ENCODE measurements around the gene VAV3. TPM values are rescaled to one million over a fixed set of nuclear protein-coding genes. Genes with fewer than 3 reads are reported as not detected.
"Not testable (repeated sequence)": the region's sequence is repeated elsewhere in the genome, so short reads cannot be mapped to it uniquely, and the experiment has no call there.

Gene VAV3
- total RNA-seq, 2 experiments from 2014 or later: 3.9 to 4.6 TPM

- peaks cover 12% of the 10 kb centered on the region for H3K36me3 Mint-ChIP-seq
- H3K4me3 Mint-ChIP-seq: no peak overlapping the region
- no peaks in the 10 kb centered on the region for H3K27me3 Mint-ChIP-seq
- H3K27ac Mint-ChIP-seq: no peak overlapping the region
- DNase-seq: no peak
- peaks cover 23% of the 10 kb centered on the region for H3K4me1 Mint-ChIP-seq
- peaks cover 9% of the 10 kb centered on the region for H3K9me3 Mint-ChIP-seq
Observed at GRCh38 chr1:107866870-107867269, 98.1 kb downstream of the VAV3 start.

GRCh38 chr1:107865627-107866026 lies 99.4 kb downstream of the VAV3 start:
- Mint-ChIP-seq H3K9me3 (peaks cover 15% of the 10 kb centered on the region), H3K27ac (no peak overlapping the region), H3K4me1 (peaks cover 18% of the 10 kb centered on the region), H3K4me3 (no peak overlapping the region), H3K36me3 (peaks cover 19% of the 10 kb centered on the region), H3K27me3 (no peaks in the 10 kb centered on the region)
- DNase-seq: no peak

GRCh38 chr1:107863342-107863741 lies 101.6 kb downstream of the VAV3 start:
- H3K27ac Mint-ChIP-seq: no peak overlapping the region
- peaks cover 11% of the 10 kb centered on the region for H3K9me3 Mint-ChIP-seq
- H3K4me3 Mint-ChIP-seq: no peak overlapping the region
- peaks cover 17% of the 10 kb centered on the region for H3K4me1 Mint-ChIP-seq
- peaks cover 15% of the 10 kb centered on the region for H3K36me3 Mint-ChIP-seq
- H3K27me3 Mint-ChIP-seq: no peaks in the 10 kb centered on the region
- no peak for DNase-seq

- Mint-ChIP-seq H3K4me3 (no peak overlapping the region), H3K36me3 (peaks cover 15% of the 10 kb centered on the region), H3K9me3 (peaks cover 11% of the 10 kb centered on the region), H3K27me3 (no peaks in the 10 kb centered on the region), H3K27ac (no peak overlapping the region), H3K4me1 (peaks cover 20% of the 10 kb centered on the region)
- no peak for DNase-seq
Observed at GRCh38 chr1:107862064-107862463, 102.9 kb downstream of the VAV3 start.

GRCh38 chr1:107858323-107858722 lies 106.7 kb downstream of the VAV3 start:
- Mint-ChIP-seq H3K4me1 (peaks cover 12% of the 10 kb centered on the region), H3K9me3 (peaks cover 11% of the 10 kb centered on the region), H3K27ac (no peak overlapping the region), H3K4me3 (no peak overlapping the region), H3K27me3 (no peaks in the 10 kb centered on the region), H3K36me3 (peaks cover 12% of the 10 kb centered on the region)
- no peak for DNase-seq

- Mint-ChIP-seq H3K9me3 (peaks cover 11% of the 10 kb centered on the region), H3K27ac (no peak overlapping the region), H3K4me3 (no peak overlapping the region), H3K36me3 (peaks cover 10% of the 10 kb centered on the region), H3K27me3 (no peaks in the 10 kb centered on the region), H3K4me1 (peaks cover 14% of the 10 kb centered on the region)
- no peak for DNase-seq
Observed at GRCh38 chr1:107851418-107851817, 113.6 kb downstream of the VAV3 start.

- Mint-ChIP-seq H3K4me3 (peak overlapping the region; percentile 48), H3K36me3 (peaks cover 24% of the 10 kb centered on the region), H3K4me1 (peaks cover 47% of the 10 kb centered on the region), H3K9me3 (peaks cover 14% of the 10 kb centered on the region), H3K27ac (peak overlapping the region; percentile 47)
- not testable (repeated sequence) for H3K27me3 Mint-ChIP-seq, DNase-seq
Observed at GRCh38 chr1:107844541-107845194, 120.3 kb downstream of the VAV3 start.

- peak overlapping the region; percentile 35 for H3K4me3 Mint-ChIP-seq
- peaks cover 20% of the 10 kb centered on the region for H3K36me3 Mint-ChIP-seq
- H3K4me1 Mint-ChIP-seq: peaks cover 47% of the 10 kb centered on the region
- peak overlapping the region; percentile 47 for H3K27ac Mint-ChIP-seq
- H3K27me3 Mint-ChIP-seq: no peaks in the 10 kb centered on the region
- H3K9me3 Mint-ChIP-seq: peaks cover 12% of the 10 kb centered on the region
- DNase-seq: peak; percentile 11
Observed at GRCh38 chr1:107843989-107844388, 121.0 kb downstream of the VAV3 start.

GRCh38 chr1:107842241-107842640 lies 122.7 kb downstream of the VAV3 start:
- Mint-ChIP-seq H3K27ac (peak overlapping the region; percentile 31), H3K36me3 (peaks cover 24% of the 10 kb centered on the region), H3K9me3 (peaks cover 17% of the 10 kb centered on the region), H3K4me3 (no peak overlapping the region), H3K4me1 (peaks cover 51% of the 10 kb centered on the region), H3K27me3 (no peaks in the 10 kb centered on the region)
- DNase-seq: no peak

- H3K27ac Mint-ChIP-seq: peak overlapping the region; percentile 43
- H3K36me3 Mint-ChIP-seq: peaks cover 29% of the 10 kb centered on the region
- H3K9me3 Mint-ChIP-seq: peaks cover 14% of the 10 kb centered on the region
- H3K27me3 Mint-ChIP-seq: no peaks in the 10 kb centered on the region
- H3K4me3 Mint-ChIP-seq: no peak overlapping the region
- peaks cover 61% of the 10 kb centered on the region for H3K4me1 Mint-ChIP-seq
- no peak for DNase-seq
Observed at GRCh38 chr1:107840725-107841124, 124.3 kb downstream of the VAV3 start.

- Mint-ChIP-seq H3K27ac (no peak overlapping the region), H3K27me3 (no peaks in the 10 kb centered on the region)
Observed at GRCh38 chr1:107838056-107838455, 126.9 kb downstream of the VAV3 start.

GRCh38 chr1:107835151-107835670 lies 129.8 kb downstream of the VAV3 start:
- no peak for DNase-seq
- Mint-ChIP-seq H3K36me3 (peaks cover 15% of the 10 kb centered on the region), H3K9me3 (peaks cover 10% of the 10 kb centered on the region), H3K4me3 (no peak overlapping the region), H3K4me1 (peaks cover 29% of the 10 kb centered on the region), H3K27me3 (no peaks in the 10 kb centered on the region), H3K27ac (no peak overlapping the region)

More at GRCh38 chr1:107838056-107838455, 126.9 kb downstream of the VAV3 start:
- Mint-ChIP-seq H3K4me3 (no peak overlapping the region), H3K4me1 (peaks cover 47% of the 10 kb centered on the region), H3K9me3 (peaks cover 10% of the 10 kb centered on the region), H3K36me3 (peaks cover 20% of the 10 kb centered on the region)
- no peak for DNase-seq

GRCh38 chr1:107833061-107833460 lies 131.9 kb downstream of the VAV3 start:
- H3K4me1 Mint-ChIP-seq: peaks cover 46% of the 10 kb centered on the region
- no peaks in the 10 kb centered on the region for H3K27me3 Mint-ChIP-seq
- H3K9me3 Mint-ChIP-seq: peaks cover 13% of the 10 kb centered on the region
- H3K36me3 Mint-ChIP-seq: peaks cover 15% of the 10 kb centered on the region
- H3K27ac Mint-ChIP-seq: no peak overlapping the region
- no peak for DNase-seq
- H3K4me3 Mint-ChIP-seq: no peak overlapping the region

GRCh38 chr1:107831921-107832320 lies 133.1 kb downstream of the VAV3 start:
- Mint-ChIP-seq H3K27ac (no peak overlapping the region), H3K4me1 (peaks cover 47% of the 10 kb centered on the region), H3K36me3 (peaks cover 7% of the 10 kb centered on the region), H3K9me3 (peaks cover 3% of the 10 kb centered on the region), H3K4me3 (no peak overlapping the region), H3K27me3 (no peaks in the 10 kb centered on the region)
- no peak for DNase-seq

- no peak overlapping the region for H3K4me3 Mint-ChIP-seq
- H3K4me1 Mint-ChIP-seq: peaks cover 38% of the 10 kb centered on the region
- no peak overlapping the region for H3K27ac Mint-ChIP-seq
- H3K9me3 Mint-ChIP-seq: peaks cover 3% of the 10 kb centered on the region
- no peaks in the 10 kb centered on the region for H3K27me3 Mint-ChIP-seq
- no peak for DNase-seq
- H3K36me3 Mint-ChIP-seq: peaks cover 1% of the 10 kb centered on the region
Observed at GRCh38 chr1:107830526-107830925, 134.5 kb downstream of the VAV3 start.

- peaks cover 40% of the 10 kb centered on the region for H3K4me1 Mint-ChIP-seq
- H3K27ac Mint-ChIP-seq: no peak overlapping the region
- no peaks in the 10 kb centered on the region for H3K27me3 Mint-ChIP-seq
- H3K36me3 Mint-ChIP-seq: peaks cover 2% of the 10 kb centered on the region
- no peak overlapping the region for H3K4me3 Mint-ChIP-seq
- DNase-seq: no peak
- H3K9me3 Mint-ChIP-seq: peaks cover 3% of the 10 kb centered on the region
Observed at GRCh38 chr1:107830075-107830474, 134.9 kb downstream of the VAV3 start.

Data from activated naive CD8-positive, alpha-beta T cell treated with anti-CD3 and anti-CD28 coated beads for 36 hours (primary cell).